ENCODE results near the gene PLCH1.

- TF ChIP-seq, protein P1, sequence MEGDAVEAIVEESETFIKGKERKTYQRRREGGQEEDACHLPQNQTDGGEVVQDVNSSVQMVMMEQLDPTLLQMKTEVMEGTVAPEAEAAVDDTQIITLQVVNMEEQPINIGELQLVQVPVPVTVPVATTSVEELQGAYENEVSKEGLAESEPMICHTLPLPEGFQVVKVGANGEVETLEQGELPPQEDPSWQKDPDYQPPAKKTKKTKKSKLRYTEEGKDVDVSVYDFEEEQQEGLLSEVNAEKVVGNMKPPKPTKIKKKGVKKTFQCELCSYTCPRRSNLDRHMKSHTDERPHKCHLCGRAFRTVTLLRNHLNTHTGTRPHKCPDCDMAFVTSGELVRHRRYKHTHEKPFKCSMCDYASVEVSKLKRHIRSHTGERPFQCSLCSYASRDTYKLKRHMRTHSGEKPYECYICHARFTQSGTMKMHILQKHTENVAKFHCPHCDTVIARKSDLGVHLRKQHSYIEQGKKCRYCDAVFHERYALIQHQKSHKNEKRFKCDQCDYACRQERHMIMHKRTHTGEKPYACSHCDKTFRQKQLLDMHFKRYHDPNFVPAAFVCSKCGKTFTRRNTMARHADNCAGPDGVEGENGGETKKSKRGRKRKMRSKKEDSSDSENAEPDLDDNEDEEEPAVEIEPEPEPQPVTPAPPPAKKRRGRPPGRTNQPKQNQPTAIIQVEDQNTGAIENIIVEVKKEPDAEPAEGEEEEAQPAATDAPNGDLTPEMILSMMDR (IDR thresholded peaks at IDR 0.05) = no peak
- TF ChIP-seq EP300 (IDR thresholded peaks at IDR 0.05) = no peak
- no peak for TF ChIP-seq POLR2A (IDR thresholded peaks at IDR 0.05)
These were observed 337.5 kb downstream of the PLCH1 start for GRCh38 chr3:155407331-155407730.

All from tibial nerve (tissue), 4 donors.